Ammon's horn (tissue), 1 donor: Measurements from ENCODE around the gene PLAC1.

Experiments used
- DNase-seq: peaks from one replicate; pipeline ENCODE4 v3.0.0-alpha.2; 2016; ENCODE audit warnings: low spot score

Gene PLAC1

GRCh38 chrX:134658002-134658759 is at the start of gene PLAC1:
Gene PLAC1 (minus strand): TSS chrX:134658471. CDS start chrX:134566682, 91,789 bp downstream.
- no peak for DNase-seq

- no peak for DNase-seq
Measured at GRCh38 chrX:134706138-134706537, 47.9 kb upstream of the PLAC1 start.

DNA sequence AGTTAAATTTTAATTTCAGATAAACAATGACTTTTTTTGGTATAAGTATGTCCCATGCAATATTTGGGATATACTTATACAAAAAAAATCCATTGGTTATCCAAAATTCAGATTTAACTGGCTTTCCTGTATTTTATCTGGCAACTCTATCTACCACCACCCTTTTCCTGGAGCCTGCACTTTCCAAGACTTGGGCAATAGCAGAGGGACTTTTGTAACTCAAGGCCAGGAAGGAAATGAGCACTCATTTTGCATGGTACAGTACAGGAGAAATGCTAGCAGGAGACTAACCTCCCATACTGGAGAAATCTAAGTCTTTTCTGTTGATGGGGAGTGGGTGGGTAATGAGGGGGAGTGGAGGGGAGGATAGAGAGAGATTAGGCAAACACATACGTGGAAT is 37.7 kb upstream of the PLAC1 start:
- no peak for DNase-seq

DNA sequence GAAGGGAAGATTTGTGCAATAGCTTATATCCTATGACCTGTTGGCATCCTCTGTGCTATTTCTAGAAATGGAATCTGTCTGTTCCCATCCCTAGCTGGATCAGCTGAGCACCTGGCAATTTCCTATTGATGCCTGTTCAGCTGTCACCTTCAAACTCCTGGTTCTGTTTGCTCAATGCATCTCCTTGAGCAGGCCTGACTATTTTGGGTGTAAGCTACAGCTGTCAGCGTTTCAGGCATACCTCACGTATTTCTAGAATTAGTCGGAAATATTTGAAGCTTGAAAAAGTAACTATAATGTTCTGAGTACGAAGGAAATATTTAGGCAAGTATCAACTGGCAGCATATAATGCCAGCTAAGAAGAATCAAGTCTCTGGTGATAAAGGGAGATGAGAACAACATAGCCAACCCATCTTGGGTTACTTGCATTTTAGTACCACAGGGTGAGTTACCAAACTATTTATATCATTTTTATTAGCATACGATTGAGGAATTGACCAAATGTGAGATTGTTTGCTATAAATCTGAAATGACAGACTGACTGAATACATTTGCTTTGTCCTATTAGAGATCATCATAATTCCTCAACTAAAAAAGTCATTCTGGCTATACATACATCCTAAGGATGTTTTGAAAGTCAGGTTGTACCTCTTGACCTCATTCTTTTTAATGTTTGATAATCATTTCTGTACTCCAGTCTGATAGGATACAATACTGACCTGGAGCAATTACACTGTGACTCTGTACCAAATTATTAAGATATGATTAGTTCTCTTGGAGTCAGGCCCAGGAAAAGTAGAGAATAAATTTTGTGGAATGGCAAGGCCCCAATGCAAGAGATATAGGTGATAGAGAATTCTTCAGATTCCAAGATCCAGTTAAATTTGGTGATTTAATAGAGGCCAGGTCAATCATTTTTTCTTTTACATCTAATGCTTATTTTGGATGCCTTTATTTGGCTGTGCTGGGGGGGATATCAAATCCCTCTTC is 36.4 kb upstream of the PLAC1 start:
- DNase-seq = no peak

DNA sequence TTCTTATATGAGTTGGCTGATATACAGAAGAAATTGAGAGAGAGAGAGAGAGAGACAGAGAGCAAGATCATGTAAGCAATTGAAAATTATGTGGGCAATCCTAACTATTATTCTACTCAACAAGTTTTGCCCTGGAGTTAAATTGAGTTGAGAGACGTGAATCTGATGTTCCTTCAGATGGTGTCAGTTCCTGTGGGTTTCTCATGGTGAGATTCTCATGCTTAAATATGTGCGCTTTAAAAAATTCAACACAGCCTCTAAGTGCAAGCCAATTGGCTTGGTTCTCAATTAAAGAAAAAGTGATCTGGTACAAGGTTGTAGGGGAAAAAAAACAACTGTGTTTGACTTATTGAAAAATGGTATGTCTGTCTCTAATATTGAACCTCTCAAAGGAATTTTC is 35.4 kb upstream of the PLAC1 start:
- no peak for DNase-seq

DNA sequence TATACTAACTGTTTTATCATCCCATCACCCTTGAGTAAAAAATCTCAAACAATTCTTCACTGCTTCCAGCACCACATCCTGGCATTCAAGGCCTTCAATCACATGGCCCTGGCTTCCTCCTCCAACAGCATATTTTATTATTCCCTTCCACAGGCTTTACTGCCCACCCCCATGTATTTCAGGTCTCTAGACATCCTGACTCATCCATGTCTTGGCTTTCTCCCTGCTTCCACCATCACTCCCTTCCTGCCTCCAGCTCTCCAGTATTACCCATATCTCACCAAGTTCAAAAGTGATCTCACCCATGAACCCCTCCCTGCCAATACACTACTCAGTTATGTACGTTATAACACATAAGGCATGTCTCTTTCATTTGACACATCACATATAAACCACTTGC is 34.7 kb upstream of the PLAC1 start:
- no peak for DNase-seq

- DNase-seq = no peak
Measured at GRCh38 chrX:134692233-134692632, 34.0 kb upstream of the PLAC1 start.

DNA sequence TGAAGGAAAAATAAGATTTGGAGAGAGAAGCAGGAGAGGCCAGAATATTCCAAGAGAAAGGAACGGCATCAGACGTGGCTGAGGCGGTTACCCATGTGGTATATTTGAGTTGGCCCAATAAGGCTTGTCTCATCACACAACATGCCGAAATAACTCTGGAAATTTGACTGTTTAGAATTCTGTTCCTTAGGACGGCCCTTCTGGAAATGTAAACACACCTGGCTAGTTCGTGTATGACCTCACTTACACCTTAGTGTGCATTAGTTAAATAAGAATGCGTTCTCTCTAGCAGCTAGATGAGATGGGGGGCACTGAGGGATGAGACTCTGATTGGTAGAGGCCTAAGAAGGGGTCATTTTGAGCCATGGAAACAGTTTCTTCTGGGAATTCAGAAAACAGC is 33.2 kb upstream of the PLAC1 start:
- no peak for DNase-seq

DNA sequence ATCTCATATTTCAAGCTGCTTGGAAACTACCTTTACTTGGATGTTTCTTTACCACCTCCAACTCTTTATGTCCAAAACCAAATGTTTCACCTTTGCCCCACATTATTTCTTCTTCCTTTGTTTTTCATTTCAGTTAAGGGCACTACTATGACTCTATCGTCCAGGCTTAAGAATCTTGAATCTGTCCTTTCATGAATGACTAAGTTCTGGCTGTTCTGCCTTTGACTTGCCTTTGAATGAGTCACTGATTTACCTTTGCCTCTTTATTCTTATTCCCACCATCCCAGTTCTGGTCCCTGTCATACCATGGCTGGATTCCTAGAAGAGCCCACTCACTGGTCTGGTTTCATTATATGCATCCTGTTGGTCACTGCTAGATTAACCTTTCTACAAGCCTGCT is 30.6 kb upstream of the PLAC1 start:
- DNase-seq = no peak

DNA sequence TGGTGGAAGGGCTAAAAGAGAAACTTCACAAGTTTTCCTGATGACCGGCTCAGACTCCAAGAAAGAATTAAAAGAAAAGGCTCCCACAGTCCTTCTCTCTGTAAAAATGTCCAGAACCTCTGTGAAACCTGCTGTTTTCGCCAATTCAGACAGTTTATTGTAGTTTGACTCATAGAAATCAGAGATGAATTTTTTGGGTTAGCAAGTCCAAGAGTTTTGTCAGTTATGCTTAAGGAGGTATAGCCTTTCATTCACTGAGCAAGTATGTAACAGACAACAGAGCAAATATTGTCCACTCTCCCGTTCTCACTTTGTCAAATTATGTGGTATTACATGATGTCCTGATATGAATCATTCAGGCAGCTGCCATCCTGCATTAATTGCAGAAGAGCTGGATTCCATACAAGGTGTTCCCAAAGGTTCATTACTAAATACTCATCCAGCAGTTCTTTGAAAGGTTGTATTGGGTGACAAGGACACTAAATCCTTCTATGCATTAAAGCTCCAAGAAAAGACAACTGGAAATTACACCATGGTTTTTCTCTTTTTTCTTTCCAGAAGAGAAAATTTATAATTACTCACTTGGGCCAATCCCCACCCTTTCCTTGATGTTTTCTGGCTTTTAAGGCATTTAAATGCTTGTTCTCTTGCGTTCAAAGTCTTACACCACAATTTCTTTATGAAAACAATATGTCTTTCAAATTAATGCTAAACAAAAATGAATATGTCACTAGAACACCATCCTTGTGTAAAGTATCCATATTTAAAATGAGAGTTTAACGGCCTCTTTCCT is 30.0 kb upstream of the PLAC1 start:
- DNase-seq = no peak

- DNase-seq = no peak
Measured at GRCh38 chrX:134685668-134686067, 27.4 kb upstream of the PLAC1 start.

DNA sequence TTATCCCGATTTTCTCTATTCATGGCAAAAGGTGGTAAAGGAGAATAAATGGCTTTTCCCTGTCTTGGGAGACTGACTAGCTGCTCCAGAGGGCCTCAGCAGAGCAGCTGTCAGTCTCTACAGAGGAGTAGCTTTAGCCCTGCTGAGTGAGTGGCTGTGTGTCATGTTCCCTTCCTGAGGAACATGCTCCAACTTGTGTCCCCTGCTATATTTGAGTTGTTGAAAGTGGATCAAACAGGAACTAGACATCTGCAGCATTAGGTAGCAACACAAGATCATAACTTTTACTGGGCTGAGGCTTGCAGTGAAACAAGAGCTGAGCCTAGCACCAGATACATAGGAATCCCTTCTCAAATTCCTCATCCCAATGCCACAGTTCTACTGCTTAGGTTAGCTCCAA is 26.7 kb upstream of the PLAC1 start:
- DNase-seq = no peak

GRCh38 chrX:134683351-134684005 is 25.2 kb upstream of the PLAC1 start:
- no peak for DNase-seq

DNA sequence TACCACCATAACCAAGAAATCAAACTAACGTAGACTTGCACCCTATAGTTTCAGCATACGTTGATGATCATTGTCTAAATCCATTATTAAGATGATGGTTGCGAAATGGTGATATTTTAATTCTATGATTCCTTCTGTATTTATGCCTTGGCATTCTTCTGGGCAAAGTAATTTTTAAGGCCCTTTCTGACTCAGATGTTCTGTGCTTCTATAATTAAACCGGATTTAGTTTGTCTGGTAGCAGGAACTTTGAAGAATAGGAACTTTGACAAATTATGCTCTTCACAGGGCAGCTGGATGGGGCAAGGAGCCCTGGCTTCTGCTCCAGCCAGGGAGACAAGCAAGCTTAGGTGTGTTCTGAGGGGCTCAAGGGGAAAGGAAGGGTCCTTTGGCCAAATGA is 23.8 kb upstream of the PLAC1 start:
- DNase-seq = no peak

DNA sequence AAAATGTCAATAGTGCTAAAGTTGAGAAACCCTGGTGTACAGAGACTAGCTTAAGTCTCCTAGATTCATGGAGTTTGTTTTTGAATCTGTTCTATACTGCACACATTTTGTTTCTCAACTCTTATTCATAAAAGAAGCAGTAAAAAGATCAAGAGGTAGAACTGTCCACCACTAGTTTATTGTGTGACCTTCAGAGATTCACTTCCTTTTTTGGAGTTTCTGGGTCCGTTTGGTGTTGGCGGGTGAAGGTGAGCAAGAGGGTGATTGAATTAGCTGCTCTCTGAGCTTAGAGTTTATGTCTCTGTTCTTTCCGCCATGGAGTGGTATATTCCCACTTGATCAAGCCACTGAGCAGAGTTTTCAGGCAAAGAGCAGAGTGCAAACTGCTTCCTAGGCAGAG is 21.4 kb upstream of the PLAC1 start:
- no peak for DNase-seq

GRCh38 chrX:134679221-134679620 is 20.9 kb upstream of the PLAC1 start:
- no peak for DNase-seq

GRCh38 chrX:134677332-134677731 is 19.1 kb upstream of the PLAC1 start:
- DNase-seq = no peak

DNA sequence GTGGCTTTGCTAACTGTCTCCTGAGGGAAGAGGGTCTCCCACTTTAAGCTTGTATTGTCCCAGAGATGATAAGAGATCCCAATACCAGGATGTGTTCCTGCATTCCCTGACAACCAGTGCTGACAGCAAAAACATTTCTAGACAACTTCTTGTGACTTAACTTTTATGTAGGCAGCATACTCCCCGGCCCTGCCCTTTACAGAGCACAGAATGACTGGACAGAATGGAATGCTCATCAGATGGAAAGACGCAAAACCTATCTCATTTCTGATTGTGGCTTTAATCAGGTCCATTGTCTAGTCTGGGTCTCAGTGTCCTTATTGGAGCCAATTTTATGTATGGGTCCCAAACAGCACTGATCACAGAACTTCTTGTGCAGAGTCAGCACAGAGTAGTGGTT is 18.2 kb upstream of the PLAC1 start:
- no peak for DNase-seq

DNA sequence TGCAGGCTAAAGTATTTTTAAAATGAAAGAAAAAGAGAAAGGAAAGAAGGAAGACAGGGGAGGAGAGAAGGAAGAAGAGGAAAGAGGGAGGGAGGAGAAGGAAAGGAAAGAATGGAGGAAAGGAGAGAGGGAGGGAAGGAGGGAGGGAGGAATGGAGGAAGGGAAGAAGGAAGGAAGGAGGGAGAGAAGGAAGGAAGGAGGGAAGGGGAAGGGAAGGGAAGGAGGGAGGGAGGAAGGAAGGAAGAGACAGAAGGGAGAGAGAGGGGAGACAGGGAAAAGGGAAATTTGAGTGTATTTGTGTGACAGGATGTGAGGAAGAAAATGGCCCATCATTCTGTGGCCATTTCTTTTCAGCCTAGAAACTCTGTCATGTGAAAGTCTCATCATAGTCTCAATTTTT is 14.9 kb upstream of the PLAC1 start:
- no peak for DNase-seq

GRCh38 chrX:134672101-134672500 is 13.8 kb upstream of the PLAC1 start:
- no peak for DNase-seq

DNA sequence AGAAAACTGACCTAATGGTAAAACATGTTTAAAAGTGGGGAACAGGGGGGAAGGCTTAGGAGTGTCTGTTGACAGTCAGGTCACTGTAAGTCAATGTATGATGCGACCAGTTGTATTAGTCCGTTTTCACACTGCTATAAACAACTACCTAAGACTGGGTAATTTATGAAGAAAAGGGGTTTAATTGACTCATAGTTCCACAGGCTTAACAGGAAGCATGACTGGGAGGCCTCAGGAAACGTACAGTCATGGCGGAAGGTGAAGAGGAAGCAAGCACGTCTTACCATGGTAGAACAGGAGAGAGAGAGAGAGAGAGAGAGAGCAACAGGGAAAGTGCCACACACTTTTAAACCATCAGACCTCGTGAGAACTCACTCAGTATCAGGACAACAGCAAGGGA is 13.0 kb upstream of the PLAC1 start:
- DNase-seq = no peak
